AG09309 (cell line): Measurements from ENCODE around the gene MXD3.

Experiments used
- DNase-seq: peaks from one replicate; pipeline ENCODE4 v3.0.0-alpha.2; 2010; ENCODE audit warnings: low read depth
- H3K4me3 ChIP-seq: 2 replicates; pipeline ENCODE4 v1.5.1; 2011; ENCODE audit warnings: mild to moderate bottlenecking, low read depth, low read length, moderate library complexity; ENCODE audit not compliant: control insufficient read depth
- CTCF ChIP-seq: IDR thresholded peaks from 2 replicates; pipeline ENCODE4 v1.5.1; 2011; ENCODE audit warnings: mild to moderate bottlenecking, low read depth, low read length, inconsistent platforms; ENCODE audit not compliant: insufficient read depth, control insufficient read depth; ENCODE audit errors: missing control alignments

Gene MXD3

GRCh38 chr5:177357146-177357458 lies 45.4 kb upstream of the MXD3 start:
- no peak overlapping the region for H3K4me3 ChIP-seq
- no peak for TF ChIP-seq CTCF
- no peak for DNase-seq

GRCh38 chr5:177356746-177357145 lies 45.0 kb upstream of the MXD3 start:
- DNase-seq = no peak
- H3K4me3 ChIP-seq = no peak overlapping the region
- TF ChIP-seq CTCF = no peak

GRCh38 chr5:177355868-177356168 lies 44.1 kb upstream of the MXD3 start:
- no peak for DNase-seq
- TF ChIP-seq CTCF = no peak
- H3K4me3 ChIP-seq = no peak overlapping the region

GRCh38 chr5:177355162-177355867 lies 43.6 kb upstream of the MXD3 start:
- no peak for TF ChIP-seq CTCF
- no peak for DNase-seq
- no peak overlapping the region for H3K4me3 ChIP-seq

- no peak overlapping the region for H3K4me3 ChIP-seq
- DNase-seq = no peak
- TF ChIP-seq CTCF = no peak
Observed at GRCh38 chr5:177354711-177355110, 43.0 kb upstream of the MXD3 start.

- no peak for DNase-seq
- no peak overlapping the region for H3K4me3 ChIP-seq
- TF ChIP-seq CTCF = no peak
Observed at GRCh38 chr5:177354256-177354655, 42.6 kb upstream of the MXD3 start.

- no peak for TF ChIP-seq CTCF
- H3K4me3 ChIP-seq = no peak overlapping the region
- DNase-seq = no peak
Observed at GRCh38 chr5:177353093-177353492, 41.4 kb upstream of the MXD3 start.
